ENCODE measurements around the gene RPTOR. TPM values are rescaled to one million over a fixed set of nuclear protein-coding genes. Genes with fewer than 3 reads are reported as not detected.
A peak's percentile ranks its signal among the peaks of the same experiment; 100 is the strongest.

Gene RPTOR
- total and polyA plus RNA-seq, 2 donors (not counting 1 experiment from before 2014, with no cell fraction given), result 6.7 to 22.8 TPM

DNA sequence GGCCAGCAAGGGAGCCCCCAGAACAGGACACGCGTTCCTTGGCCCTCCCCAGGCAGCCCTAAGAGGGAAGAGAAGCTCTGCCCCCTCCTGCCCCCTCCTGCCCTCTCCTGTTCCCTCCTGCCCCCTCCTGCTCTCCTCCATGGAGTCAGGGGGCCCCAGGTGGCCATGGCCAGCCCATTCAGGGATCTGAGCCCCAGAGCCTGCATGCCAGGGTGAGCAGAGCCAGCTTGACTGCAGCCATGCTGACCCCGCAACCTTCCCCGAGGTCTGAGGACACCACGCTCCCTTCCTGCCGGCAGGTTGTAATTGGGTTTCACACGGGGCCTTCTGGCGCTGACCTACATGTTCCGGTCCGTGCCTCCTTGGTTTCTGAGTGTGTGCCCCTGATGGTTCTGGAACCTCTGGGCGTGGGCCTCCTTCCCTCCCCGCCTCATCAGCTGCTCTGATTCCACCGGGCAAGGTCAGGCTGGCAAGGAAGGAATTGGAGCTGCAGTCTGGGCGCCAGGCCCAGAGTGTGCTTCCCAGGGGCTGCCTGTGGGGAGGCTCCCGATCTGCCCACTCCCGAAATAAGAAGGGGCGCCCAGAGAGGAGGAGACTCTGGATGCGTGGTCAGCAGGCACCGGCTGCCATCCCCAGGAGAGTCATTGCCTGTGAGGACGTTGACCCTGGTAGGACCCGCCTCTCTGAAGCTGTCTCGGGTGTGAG is 44.5 kb upstream of the RPTOR start:
- TF ChIP-seq, protein P1, sequence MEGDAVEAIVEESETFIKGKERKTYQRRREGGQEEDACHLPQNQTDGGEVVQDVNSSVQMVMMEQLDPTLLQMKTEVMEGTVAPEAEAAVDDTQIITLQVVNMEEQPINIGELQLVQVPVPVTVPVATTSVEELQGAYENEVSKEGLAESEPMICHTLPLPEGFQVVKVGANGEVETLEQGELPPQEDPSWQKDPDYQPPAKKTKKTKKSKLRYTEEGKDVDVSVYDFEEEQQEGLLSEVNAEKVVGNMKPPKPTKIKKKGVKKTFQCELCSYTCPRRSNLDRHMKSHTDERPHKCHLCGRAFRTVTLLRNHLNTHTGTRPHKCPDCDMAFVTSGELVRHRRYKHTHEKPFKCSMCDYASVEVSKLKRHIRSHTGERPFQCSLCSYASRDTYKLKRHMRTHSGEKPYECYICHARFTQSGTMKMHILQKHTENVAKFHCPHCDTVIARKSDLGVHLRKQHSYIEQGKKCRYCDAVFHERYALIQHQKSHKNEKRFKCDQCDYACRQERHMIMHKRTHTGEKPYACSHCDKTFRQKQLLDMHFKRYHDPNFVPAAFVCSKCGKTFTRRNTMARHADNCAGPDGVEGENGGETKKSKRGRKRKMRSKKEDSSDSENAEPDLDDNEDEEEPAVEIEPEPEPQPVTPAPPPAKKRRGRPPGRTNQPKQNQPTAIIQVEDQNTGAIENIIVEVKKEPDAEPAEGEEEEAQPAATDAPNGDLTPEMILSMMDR (conservative IDR thresholded peaks at IDR 0.05 in 1 of 2, IDR thresholded peaks at IDR 0.05 in 1 of 2; ENCODE audit: low read depth in 1 of 2, low read length in 2 of 2), result no peak
- TF ChIP-seq EZH2 (IDR thresholded peaks at IDR 0.05; ENCODE audit: low read length, missing control alignments), result no peak
- H3K9ac ChIP-seq (ENCODE audit: insufficient read depth, low read length), result no peak overlapping the region
- H3K79me2 ChIP-seq (ENCODE audit: control insufficient read depth, insufficient read depth, low read length), result no peaks in the 10 kb centered on the region
- no peaks in the 10 kb centered on the region for H4K20me1 ChIP-seq (ENCODE audit: control insufficient read depth, extremely low read depth, insufficient read depth, low read length)
- no peak overlapping the region for H2AFZ ChIP-seq (ENCODE audit: low read length)
- H3K9me3 ChIP-seq (ENCODE audit: control insufficient read depth, insufficient read depth, low read depth, low read length), result no peaks in the 10 kb centered on the region
- H3K4me2 ChIP-seq (ENCODE audit: extremely low read depth, insufficient read depth, low read length), result no peak overlapping the region
- peaks cover 12% of the 10 kb centered on the region for H3K27me3 ChIP-seq (ENCODE audit: control insufficient read depth, insufficient read depth, low read length)
- H3K4me3 ChIP-seq (replicated peaks in 1 of 4; ENCODE audit: control extremely low read depth in 1 of 4, insufficient read depth in 1 of 4, low read depth in 3 of 4, low read length in 4 of 4), result no peak overlapping the region
- H3K36me3 ChIP-seq (ENCODE audit: control insufficient read depth, insufficient read depth, low read length), result no peaks in the 10 kb centered on the region
- H3K4me1 ChIP-seq (ENCODE audit: control insufficient read depth, extremely low read depth, insufficient read depth, low read length), result peaks cover 4% of the 10 kb centered on the region
- H3K27ac ChIP-seq (ENCODE audit: insufficient read depth, low read length), result no peak overlapping the region
- DNase-seq (ENCODE audit: low read depth in 2 of 2), result no peak

DNA sequence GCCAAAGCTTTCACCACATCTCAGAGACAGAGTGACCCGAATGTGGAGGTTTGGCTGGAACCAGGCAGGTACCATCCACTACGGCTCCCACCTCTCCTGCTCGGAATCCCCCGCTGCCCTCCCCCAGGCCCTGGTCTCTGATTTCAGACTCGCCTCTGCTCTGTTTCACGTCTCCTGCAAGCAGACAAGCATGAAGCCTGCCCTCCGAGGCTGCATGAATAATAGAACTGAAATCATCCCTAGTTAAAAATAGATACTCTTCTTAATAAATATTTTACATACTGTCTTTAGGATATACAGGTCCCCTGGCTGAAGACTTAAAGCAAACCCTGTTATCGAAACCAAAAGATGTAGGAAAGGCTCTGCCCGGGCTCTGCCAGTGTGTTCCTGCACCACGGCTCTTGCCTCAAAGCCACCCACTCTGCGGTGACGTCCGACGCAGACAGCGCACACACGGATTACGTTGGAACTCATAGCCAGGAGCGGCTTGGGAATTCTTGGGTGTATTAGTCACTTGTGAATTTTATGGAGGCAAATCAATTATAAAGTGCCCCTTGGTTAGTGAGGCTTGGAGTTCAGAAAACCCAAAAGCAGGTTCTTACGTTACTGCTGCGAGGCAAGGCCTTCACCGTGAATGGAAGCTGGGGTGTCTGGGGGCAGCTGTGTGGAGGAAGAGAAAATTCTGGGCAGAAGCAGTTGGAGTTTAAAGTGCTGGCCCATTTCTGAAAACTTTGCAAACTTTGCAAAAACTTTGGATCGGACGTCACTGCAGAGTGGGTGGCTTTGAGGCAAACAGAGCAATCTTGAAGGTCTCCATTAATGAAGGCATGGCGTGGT is 42.7 kb upstream of the RPTOR start:
- Histone ChIP-seq H3K4me3 (replicated peaks in 1 of 4; ENCODE audit: control extremely low read depth in 1 of 4, insufficient read depth in 1 of 4, low read depth in 3 of 4, low read length in 4 of 4) (no peak overlapping the region), H3K4me1 (ENCODE audit: control insufficient read depth, extremely low read depth, insufficient read depth, low read length) (peaks cover 4% of the 10 kb centered on the region), H3K27ac (ENCODE audit: insufficient read depth, low read length) (no peak overlapping the region), H3K36me3 (ENCODE audit: control insufficient read depth, insufficient read depth, low read length) (no peaks in the 10 kb centered on the region), H3K79me2 (ENCODE audit: control insufficient read depth, insufficient read depth, low read length) (no peaks in the 10 kb centered on the region), H2AFZ (ENCODE audit: low read length) (no peak overlapping the region), H3K27me3 (ENCODE audit: control insufficient read depth, insufficient read depth, low read length) (peaks cover 6% of the 10 kb centered on the region), H3K9me3 (ENCODE audit: control insufficient read depth, insufficient read depth, low read depth, low read length) (no peaks in the 10 kb centered on the region), H3K9ac (ENCODE audit: insufficient read depth, low read length) (no peak overlapping the region), H3K4me2 (ENCODE audit: extremely low read depth, insufficient read depth, low read length) (no peak overlapping the region), H4K20me1 (ENCODE audit: control insufficient read depth, extremely low read depth, insufficient read depth, low read length) (no peaks in the 10 kb centered on the region)
- DNase-seq (ENCODE audit: low read depth in 2 of 2), result peak in 1 of 2 donors; percentile 93
- TF ChIP-seq EZH2 (IDR thresholded peaks at IDR 0.05; ENCODE audit: low read length, missing control alignments), result no peak
- TF ChIP-seq, protein P1 (conservative IDR thresholded peaks at IDR 0.05 in 1 of 2, IDR thresholded peaks at IDR 0.05 in 1 of 2; ENCODE audit: low read depth in 1 of 2, low read length in 2 of 2), result no peak

DNA sequence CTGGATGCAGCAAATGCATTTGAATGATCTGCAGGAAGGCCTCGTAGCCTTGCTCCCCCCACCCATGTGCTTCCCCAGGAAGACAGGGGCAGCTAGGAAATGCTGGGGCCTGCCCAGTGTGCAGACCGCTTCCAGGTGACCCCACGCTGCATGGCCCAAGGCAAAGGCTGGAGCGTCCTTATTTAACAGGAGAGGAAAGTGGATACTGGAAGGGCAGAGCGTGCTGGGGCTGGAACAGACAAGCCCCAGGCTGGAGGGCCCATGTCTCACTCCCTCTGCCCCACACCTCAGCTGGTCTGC is 42.1 kb upstream of the RPTOR start:
- DNase-seq (ENCODE audit: low read depth in 2 of 2), result no peak
- H3K4me1 ChIP-seq (ENCODE audit: control insufficient read depth, extremely low read depth, insufficient read depth, low read length), result peaks cover 4% of the 10 kb centered on the region
- no peak overlapping the region for H3K27ac ChIP-seq (ENCODE audit: insufficient read depth, low read length)
- no peaks in the 10 kb centered on the region for H4K20me1 ChIP-seq (ENCODE audit: control insufficient read depth, extremely low read depth, insufficient read depth, low read length)
- H3K4me3 ChIP-seq (replicated peaks in 1 of 4; ENCODE audit: control extremely low read depth in 1 of 4, insufficient read depth in 1 of 4, low read depth in 3 of 4, low read length in 4 of 4), result no peak overlapping the region
- no peak for TF ChIP-seq EZH2 (IDR thresholded peaks at IDR 0.05; ENCODE audit: low read length, missing control alignments)
- TF ChIP-seq, protein P1 (conservative IDR thresholded peaks at IDR 0.05 in 1 of 2, IDR thresholded peaks at IDR 0.05 in 1 of 2; ENCODE audit: low read depth in 1 of 2, low read length in 2 of 2), result no peak
- no peaks in the 10 kb centered on the region for H3K9me3 ChIP-seq (ENCODE audit: control insufficient read depth, insufficient read depth, low read depth, low read length)
- no peak overlapping the region for H3K4me2 ChIP-seq (ENCODE audit: extremely low read depth, insufficient read depth, low read length)
- H2AFZ ChIP-seq (ENCODE audit: low read length), result no peak overlapping the region
- H3K79me2 ChIP-seq (ENCODE audit: control insufficient read depth, insufficient read depth, low read length), result no peaks in the 10 kb centered on the region
- peaks cover 4% of the 10 kb centered on the region for H3K27me3 ChIP-seq (ENCODE audit: control insufficient read depth, insufficient read depth, low read length)
- H3K9ac ChIP-seq (ENCODE audit: insufficient read depth, low read length), result no peak overlapping the region
- H3K36me3 ChIP-seq (ENCODE audit: control insufficient read depth, insufficient read depth, low read length), result no peaks in the 10 kb centered on the region
